GM23248 (cell line): Measurements from ENCODE around the gene KLB.

ENCODE experiments used
- EZH2 ChIP-seq: fragments of 200-600 bp; sonication (generic); IDR thresholded peaks from 2 replicates; pipeline ENCODE4 v1.6.1; 2018; ENCODE audit warnings: antibody characterized with exemption, mild to moderate bottlenecking; ENCODE audit not compliant: insufficient read depth, poor library complexity, severe bottlenecking
- EZH2phosphoT487 ChIP-seq: fragments of 200-600 bp; sonication (generic); IDR thresholded peaks from 2 replicates; pipeline ENCODE4 v1.6.1; 2018; ENCODE audit warnings: antibody characterized with exemption, moderate library complexity, mild to moderate bottlenecking, low read depth; ENCODE audit not compliant: insufficient read depth

GRCh38 chr4:39367166-39367565 is 39.6 kb upstream of the KLB start:
- TF ChIP-seq EZH2: no peak
- no peak for TF ChIP-seq EZH2phosphoT487
